ENCODE data around the gene ANAPC13.

ANAPC13 gene

DNA sequence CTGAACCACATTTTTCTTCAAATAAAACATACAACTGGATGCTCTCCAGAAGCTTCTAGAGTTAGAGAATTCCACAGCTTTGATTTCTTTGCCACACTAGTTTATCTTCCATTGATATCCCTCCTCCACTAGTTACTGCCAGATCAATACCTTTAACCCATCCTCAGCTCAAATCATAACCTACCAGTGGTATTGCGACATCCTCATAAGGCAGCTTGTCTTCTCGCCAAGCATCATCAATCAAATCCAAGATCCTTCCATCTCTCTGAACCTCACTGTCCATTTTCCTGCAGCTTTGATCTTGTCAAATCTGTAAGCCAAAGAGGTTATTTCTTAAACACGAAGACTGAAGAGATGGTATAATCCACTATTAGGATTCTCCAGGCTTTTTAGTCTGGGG is 3.2 kb downstream of the ANAPC13 start:
- no peak for DNase-seq (ENCODE audit: low read depth)

DNA sequence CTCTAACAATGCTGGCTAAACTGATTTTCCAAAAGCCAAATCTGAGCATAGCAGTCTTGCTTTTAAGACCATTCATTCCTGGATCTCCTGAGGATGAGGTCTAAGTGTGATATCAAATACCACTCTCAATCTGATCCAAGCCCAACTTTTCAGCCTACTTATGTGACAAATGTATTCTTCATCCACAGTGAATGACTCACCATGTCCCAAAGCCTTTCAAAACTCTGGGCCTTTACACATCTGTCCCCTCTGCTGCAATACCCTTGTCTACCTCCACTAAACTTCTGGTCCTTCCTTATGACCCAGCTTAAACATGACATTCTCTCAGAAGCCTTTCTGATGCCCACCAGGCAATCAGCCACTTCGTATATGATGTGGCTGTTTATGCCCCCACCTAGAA is 4.6 kb downstream of the ANAPC13 start:
- no peak for DNase-seq (ENCODE audit: low read depth)

DNA sequence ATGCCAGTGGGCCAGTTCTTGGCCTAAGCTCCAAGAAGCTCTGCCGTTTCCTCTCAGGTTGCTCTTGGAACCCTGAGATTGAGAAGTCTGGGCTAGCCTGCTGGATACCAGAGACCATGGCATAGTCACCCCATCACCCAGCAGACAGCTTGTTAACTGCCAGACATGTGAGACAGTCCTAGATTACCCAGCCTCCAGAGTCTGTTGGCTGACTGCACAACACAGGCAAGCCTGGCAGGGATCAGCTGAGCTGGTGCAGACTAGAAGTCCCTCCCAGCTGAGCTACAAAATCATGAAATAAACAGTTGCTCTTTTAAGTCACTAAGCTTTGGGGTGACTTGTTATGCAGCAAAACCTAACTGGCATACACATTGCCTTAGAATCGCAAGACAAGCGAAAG is 5.2 kb downstream of the ANAPC13 start:
- DNase-seq (ENCODE audit: low read depth) = no peak

DNA sequence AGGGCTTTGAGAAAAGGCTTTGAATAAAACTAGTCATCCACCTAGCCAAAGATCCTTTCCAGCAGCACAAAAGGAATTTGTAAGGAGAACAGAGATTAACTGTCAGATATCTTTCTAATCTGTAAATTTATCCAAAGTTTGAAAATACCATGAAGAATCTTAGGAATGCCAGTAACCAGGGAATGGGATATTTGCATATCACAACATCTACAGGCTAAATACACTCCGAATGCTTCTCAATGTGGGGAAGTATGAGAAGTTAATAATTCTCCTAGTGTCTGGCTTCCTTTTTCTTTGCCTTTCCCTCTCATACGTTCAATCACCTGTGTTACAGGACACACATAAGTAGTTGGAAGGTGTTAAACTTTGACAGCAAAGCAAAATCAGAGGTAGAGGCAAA is 7.8 kb downstream of the ANAPC13 start:
- no peak for DNase-seq (ENCODE audit: low read depth)

DNA sequence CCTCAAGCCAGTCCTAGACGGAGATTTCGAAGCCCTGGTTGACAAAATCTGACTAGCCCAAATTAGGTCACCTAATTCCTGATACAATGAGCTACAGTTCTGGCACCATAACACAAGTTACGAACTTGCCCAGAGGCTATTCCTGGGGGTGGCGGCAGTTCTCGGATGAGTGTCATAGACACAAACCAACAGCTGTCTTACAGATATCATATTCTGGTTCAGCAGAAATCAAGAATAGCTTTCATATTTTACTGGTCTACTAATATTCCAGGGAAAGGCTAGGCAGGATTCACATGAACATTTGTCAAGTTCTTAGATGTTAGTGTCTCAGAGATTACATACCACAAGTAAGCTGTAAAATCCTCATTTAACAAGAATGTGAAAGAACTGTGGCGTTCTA is 8.8 kb downstream of the ANAPC13 start:
- DNase-seq (ENCODE audit: low read depth) = no peak

DNA sequence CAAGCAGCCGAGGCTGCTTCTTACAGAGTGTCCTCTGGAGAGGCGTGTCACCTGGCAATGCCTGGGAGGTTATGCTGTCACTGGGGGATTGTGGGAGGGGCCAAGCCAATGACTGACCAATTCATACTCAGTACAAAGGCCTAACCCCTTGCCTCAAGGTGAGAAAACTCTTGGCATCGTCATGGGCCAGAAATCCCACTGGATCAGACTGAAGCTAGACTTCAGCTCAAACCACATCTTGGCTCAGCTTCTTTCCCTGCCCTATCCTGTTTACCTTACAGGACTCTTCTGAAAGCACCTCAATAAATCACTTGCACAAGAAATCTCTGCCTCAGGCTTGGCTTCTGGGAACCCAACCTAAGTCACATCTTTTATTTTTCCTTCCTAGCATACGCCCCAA is 9.5 kb downstream of the ANAPC13 start:
- no peak for DNase-seq (ENCODE audit: low read depth)

DNA sequence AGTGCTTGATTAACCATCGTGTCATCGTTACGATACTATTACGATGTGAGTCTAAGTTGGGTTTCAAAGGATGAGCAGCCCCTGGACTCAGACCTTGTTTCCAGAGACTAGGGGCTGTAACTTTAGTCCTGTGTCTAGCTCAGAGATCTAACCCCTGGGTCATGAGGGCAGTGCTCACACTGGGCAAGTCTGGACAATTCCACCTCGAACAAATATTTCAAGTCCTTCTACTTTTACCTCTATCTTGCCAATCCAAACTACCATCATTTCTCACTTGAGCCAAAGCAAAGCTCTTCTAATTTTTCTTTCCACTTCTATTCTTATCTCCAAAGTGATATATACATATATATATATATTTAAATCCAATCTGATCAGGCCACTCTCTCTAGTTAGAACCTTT is 10.8 kb downstream of the ANAPC13 start:
- no peak for DNase-seq (ENCODE audit: low read depth)

DNA sequence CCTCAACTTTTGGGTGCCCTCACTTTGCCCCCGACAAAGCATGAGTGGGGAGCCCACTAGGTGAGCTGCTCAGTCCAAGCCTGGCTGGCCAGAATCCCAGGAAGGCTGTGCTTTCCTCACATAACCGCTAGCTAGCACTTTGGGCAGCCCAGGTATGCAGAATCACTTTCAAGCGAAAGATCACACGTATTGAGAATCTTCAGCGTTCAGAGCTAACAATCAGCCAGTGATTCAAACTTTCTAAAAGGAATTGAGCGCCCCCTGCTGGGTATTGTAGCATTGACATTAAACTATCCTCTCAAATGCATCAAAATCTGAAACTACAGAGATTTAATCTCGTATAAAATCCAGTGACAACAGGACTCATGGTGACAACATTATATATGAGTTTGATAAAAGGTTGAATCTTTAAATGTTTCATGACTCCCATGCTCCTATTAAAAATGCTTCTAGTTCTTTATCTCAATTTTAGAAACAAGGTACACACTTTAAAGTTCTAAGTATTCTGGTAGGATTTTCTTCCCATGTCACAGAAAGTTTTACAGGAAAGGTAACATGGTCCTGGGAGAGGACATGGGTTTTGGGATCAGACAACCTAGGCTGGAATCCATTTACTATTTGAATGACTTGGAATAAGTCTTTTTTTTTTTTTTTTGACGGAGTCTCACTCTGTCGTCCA is 11.8 kb downstream of the ANAPC13 start:
- peak; percentile 80 for DNase-seq (ENCODE audit: low read depth)

DNA sequence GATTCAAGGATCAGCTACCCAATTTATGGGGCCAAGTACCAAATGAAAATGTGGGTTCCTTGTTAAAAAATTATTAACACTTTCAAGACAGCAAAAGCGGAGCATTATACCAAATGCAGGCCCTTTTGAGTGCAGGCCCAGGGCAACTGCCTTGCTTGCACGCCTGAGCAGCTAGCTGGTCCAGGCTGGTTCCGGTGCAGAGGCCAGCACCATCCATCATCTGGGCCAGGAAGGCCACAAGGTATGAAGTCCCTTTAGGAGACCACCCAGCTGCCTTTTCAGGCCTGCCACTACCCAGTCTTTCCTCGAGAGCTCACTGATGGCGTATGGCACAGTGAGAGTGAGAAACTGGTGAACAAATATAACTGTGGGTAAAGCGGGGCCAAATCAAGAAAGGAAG is 13.0 kb downstream of the ANAPC13 start:
- no peak for DNase-seq (ENCODE audit: low read depth)

DNA sequence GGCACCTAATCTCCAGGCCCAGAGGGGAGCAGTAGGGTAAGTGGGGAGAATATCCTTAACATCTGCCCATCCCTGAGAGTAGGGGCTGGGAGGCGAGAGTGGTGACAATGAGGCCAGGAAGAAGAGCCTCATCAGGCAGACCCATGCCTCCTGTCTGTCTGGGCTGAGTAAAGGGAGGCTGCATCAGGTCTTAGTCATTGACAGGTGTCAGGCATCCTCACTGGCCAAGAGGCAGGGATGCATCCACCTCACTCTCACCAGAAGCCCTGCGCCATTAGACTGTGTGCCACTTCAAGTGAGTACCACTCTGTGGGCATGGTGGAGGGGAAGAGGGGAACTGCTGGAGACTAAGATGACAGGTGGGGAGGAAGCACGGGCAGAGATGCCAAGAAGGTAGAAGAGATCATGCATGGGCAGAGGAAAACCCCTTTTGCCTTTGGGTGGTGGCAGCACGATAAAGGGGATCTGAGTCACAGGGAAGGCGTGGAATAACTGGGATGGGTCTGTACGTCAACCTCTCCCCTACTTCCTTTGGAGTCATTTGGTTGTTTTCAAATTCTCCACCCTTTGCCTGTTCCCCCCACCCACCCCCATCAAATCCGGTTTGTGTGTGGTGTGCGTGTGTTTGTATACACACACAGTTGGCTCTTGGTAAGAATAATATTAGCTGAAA is 14.1 kb downstream of the ANAPC13 start:
- DNase-seq (ENCODE audit: low read depth) = no peak

DNA sequence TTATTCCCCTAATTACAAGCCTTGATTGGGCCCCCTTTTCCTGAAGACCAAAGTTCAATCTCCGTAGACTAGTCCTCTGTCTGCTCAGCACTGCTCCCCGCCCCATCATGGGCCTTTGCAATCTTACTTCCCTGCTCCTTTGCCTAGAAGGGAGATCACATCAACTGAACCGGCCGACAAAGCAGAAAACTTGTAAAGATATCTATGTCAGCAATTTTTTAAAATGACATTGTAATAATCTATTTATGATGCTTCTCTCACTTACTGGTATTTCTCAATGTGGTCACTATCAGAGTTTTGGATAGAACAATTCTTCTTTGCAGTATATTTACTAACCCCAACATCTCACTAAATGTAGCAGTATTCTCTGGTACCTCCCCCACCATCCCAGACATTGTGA is 17.3 kb downstream of the ANAPC13 start:
- DNase-seq (ENCODE audit: low read depth) = no peak

DNA sequence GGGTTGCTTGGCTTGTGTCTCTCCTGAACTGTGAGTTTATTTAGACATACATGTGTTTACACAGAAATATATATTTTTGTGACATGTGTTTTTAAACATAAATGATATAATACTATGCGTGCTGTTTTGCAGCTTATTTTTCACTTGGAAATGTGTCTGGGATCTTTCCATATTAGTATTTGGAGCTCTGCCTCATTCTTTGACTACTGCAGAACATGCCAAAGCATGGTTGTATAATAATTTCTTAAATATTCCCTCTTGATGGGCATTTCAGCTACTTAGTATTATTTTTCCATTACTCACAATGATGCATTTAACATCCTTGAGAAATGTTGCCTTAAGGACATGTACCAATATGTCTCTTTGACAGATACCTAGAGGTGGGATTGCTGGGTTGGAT is 19.5 kb downstream of the ANAPC13 start:
- no peak for DNase-seq (ENCODE audit: low read depth)

DNA sequence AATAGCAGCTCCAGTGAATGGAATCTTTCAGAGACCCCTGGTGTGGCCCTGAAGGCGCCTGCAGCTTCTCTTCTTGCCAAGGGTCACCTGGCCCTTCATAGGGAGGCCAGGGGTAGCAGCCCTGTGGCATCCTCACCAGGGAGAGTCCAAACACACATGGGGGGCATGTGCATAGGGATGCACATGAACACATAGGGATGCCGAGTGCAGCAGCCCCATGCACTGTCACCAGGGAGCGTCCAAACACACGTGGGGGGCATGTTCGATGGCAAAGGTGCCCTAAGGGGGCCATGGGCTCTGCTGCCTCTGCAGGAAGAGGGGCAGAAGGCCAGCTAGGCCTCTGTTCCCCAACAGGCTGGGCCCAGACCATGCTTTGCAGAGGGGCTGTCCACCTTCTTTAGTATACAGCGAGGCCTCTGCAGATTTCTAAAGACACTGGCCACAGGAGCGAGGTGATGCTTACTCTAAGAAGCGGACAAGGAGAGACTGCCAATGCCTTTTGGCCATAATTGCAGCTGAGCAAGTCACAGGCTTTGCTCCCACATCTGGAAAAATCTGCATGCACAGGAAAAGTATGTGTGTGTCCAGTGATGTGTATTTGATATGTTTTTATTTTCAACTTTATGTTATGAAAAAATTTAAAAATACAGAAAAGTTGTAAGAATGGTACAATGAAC is 21.0 kb downstream of the ANAPC13 start:
- DNase-seq (ENCODE audit: low read depth) = no peak

DNA sequence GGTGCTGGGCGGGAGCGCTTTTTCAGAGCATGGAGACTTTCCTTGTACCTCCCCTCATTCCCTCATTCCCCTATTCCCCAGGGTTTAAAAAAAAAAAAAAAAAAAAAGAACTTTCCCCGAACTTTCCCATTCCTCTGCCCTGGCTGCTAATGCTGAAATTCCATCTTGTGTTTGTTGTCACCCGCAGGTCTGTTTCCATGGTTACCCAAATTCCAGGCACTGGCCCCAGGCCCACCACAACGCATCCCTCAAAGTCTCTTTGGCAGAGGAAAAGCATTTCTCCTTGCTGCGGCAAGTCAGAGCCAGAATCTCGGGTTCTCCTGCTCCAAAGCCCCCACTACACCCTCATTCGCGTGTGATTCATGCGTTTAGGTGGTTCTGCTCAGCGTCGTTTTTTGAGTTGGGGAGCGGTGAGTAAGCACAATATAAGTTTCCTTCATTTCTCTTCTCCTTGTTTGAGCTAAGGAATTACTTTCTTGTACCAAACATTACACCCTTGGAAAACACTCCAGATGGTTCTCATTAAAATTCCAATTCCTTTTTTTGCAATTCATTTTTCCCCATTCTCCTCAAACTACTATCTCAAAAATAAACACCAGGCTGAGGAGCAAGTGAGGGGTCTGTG is 21.6 kb downstream of the ANAPC13 start:
- DNase-seq (ENCODE audit: low read depth) = no peak

DNA sequence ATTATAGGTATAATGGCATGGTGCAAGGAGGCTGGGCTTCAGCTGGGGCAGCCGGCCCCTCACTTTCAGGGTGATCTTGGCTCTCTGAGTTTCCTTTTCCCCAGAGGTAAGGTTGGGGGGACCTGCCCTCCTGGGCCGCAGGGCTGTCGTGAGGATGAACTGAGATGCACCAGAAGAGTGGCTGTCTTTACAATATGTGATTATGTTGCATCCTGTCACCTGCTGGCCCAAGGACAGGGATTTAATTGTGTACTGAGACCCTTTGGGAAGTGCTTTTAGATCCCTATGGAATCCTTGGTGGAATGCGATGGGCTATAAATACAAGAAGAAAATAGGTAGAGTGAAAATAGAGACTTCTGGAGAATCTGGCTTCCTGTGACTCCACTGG is 22.1 kb downstream of the ANAPC13 start:
- no peak for DNase-seq (ENCODE audit: low read depth)

DNA sequence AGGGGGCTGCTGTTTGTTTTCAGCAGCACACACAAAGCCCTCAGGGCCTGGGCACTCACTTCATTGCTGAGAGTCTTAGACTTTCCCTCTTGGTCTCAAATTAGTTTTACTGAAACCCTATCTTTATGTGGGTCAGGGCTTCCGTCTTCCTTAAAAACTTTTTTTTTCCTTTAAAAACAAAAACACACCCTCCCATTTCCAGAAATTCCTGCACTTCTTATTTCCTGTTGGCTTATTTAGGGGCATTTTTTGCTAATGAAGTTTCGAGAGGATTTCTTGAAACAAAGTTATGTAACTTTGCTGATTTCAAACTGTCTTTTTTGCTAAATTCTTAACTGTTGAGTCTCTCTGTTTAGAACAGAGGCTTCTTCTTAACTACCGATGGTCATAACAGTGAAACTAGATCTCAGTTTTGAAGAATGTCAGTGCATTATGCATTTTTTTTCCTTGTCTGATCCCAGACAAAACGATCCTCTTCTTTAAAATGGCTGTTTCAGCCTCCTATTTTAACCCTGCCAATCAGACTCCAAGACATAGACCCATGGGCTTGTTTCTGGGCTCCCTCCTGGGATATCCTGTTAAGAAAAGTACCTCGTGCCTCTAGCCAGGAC is 23.3 kb downstream of the ANAPC13 start:
- DNase-seq (ENCODE audit: low read depth) = no peak

DNA sequence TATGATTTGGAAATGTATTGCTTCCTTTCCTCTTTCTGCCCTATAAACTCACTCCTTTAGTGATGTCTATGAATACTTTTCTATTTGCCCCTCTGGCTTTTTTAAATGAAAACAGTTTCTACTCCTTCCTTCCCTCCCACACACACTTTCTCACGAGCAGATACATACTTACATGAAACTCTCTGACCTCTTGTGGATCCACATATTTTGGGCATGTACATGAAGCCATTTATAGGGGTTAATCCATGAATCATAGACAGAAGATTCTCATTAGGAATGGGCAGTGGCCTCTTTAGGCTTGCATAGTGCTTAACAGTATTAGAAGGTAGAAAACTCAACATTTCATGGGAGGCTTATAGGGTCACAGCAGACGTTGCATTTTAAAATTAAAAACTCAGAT is 24.8 kb downstream of the ANAPC13 start:
- no peak for DNase-seq (ENCODE audit: low read depth)

DNA sequence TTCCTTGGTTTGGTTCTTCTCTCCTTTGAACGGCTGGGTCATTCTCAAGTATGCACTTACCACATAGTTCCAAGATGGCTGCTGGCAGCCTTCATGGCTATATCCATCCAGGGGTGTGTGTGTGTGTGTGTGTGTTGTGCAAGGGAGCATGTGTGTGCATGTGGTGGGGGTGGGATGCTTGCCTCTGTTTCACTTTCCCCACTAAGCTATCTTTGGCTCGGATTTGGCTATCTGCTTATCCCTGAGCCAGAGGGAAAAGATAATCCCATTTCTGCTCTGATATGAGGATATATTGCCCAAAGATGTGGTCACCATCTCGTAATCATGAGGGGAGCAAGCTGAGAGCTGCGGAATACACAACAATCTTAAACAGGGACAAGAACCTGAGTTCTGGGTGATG is 26.2 kb downstream of the ANAPC13 start:
- DNase-seq (ENCODE audit: low read depth) = no peak

DNA sequence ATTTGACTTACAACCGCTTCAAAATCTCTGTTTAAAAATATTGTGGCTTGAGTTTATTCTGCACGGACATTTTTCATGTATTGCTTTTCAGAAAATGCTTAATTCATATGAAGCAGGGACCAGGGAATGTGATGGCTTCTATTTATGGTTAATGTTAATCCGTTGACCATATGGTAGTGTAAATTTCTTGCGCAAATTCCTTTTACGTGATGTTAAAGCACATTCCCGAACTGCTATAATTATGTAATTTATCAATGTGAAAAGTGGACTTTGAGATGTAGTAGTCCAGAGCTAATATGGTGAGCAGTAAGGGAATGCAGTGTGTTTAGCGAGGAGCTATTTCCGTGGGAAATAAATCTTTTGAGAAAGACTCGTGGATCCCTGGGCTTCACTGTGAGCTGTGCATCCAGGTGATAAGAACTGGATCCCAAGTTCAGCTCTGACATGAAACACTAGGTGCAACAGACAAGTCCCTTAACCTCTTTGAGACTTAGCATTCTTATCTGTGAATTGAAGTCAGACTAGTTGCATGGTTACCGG is 27.3 kb downstream of the ANAPC13 start:
- no peak for DNase-seq (ENCODE audit: low read depth)

DNA sequence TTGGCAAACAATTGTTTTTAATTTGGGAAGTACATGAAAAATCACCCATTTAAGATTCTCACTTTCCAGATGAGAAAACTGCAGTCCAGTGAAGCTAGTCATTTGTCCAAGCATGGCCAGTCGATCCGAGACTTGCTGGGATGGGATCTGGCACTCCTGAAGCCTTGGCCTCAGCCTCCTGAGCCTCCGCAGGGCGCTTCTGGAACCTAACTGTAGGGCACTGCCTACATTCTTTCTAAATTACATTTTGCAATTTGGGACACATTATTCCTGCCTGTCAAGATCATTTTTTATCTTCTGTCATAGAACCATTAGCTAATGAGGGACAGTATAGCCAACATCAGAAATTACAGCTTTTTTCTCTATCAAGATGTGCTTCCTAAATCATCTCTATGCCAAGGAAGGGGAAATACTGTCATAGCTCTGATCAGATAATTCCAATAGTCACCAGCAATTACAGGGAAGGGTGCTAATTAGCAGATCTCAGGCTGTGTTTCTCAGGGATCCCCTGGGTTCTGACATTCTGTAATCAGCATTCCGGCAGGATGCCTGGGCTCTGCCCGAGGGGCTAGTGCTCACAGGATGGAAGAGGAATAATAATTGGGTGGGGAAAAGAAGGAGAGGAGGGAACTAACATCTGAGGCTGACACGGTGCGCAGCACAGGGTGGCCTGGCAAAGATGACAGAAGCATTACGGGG is 28.3 kb downstream of the ANAPC13 start:
- DNase-seq (ENCODE audit: low read depth) = no peak

DNA sequence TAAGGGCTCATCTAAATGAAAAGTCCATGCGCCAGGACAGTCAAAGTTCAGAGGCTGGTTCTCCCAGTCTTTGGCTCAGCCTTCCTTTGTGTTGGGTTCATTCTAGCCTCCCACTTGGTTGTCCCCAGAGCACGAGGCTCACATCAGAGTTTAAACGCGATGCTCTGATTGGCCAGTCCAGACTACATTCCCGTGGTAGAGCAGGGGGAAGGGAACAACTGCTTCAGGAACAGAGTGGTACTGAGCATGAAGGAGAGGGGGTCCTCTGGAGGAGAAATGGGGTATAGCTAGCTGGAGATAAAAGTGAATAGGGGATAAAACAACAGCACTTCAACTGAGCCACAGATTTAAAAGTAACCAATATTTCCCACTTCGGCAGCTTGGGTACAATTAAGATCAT is 32.2 kb downstream of the ANAPC13 start:
- no peak for DNase-seq (ENCODE audit: low read depth)

DNA sequence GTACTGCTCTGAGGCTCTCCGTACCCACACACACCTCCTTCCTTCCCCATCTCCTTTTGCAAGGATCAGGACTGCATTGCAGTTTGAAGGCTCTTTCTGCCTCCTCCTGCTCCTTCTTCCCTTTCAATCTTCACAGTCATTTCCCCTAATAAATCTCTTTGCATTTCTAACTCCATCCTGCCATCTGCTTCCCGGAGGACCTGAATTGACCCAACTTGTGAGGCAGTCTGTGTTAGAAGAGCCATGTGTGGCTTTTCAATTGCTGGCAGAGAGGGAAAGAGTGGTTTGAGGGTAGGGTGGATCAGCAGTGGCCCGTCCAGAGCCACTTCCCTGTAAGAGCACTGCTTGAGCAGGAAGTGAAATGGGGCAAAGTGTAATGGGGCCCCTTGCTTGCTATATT is 35.8 kb downstream of the ANAPC13 start:
- no peak for DNase-seq (ENCODE audit: low read depth)
